ENCODE results near the gene SEMA4G.

Gene SEMA4G

DNA sequence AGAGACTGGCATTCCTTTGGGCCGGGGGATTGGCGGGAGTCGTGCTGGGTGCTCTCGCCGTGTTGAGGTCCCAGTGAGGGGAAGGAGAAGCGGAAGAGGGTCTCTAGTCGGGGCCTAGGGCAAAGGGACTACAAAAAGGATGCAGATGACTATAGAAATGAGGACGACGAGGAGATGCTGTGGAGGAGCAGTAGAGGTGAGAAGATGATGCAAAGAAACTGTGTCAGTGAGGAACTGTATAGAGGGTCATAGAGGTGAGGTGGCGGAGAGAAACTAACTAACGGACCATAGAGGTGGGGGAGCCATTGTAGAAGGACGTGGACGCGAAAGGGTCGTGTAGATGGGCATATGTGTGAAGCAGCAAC, 18.4 kb downstream of the SEMA4G start:
- TF ChIP-seq, protein P1, sequence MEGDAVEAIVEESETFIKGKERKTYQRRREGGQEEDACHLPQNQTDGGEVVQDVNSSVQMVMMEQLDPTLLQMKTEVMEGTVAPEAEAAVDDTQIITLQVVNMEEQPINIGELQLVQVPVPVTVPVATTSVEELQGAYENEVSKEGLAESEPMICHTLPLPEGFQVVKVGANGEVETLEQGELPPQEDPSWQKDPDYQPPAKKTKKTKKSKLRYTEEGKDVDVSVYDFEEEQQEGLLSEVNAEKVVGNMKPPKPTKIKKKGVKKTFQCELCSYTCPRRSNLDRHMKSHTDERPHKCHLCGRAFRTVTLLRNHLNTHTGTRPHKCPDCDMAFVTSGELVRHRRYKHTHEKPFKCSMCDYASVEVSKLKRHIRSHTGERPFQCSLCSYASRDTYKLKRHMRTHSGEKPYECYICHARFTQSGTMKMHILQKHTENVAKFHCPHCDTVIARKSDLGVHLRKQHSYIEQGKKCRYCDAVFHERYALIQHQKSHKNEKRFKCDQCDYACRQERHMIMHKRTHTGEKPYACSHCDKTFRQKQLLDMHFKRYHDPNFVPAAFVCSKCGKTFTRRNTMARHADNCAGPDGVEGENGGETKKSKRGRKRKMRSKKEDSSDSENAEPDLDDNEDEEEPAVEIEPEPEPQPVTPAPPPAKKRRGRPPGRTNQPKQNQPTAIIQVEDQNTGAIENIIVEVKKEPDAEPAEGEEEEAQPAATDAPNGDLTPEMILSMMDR (IDR thresholded peaks at IDR 0.05; ENCODE audit: low read length) = no peak
- TF ChIP-seq EZH2phosphoT487 (IDR thresholded peaks at IDR 0.05; ENCODE audit: low read length) = no peak
- no peak for TF ChIP-seq EZH2 (optimal IDR thresholded peaks at IDR 0.05; ENCODE audit: low read depth, low read length)
- Histone ChIP-seq H3K9ac (ENCODE audit: low read length) (peak overlapping the region; percentile 83), H3K9me3 (replicated peaks; ENCODE audit: insufficient read depth, low read length) (no peaks in the 10 kb centered on the region), H2AFZ (ENCODE audit: low read length) (peak overlapping the region; percentile 100), H3K4me3 (ENCODE audit: low read length) (peak overlapping the region; percentile 100), H3K4me1 (ENCODE audit: low read length) (peaks cover 21% of the 10 kb centered on the region), H3F3A (ENCODE audit: insufficient read depth, low read length) (0 out of 2 replicates have a peak, but pooled peaks cover 4% of the 10 kb centered on the region), H3K4me2 (ENCODE audit: low read depth, low read length) (peak overlapping the region; percentile 99), H3K27ac (ENCODE audit: low read length) (peak overlapping the region; percentile 67; the same call in 1 of the 2 replicates), H3K36me3 (replicated peaks; ENCODE audit: insufficient read depth, low read length) (peaks cover 8% of the 10 kb centered on the region; the same call in 1 of the 2 replicates), H3K9me2 (replicated peaks; ENCODE audit: insufficient read depth, low read length) (no peaks in the 10 kb centered on the region), H3K79me2 (ENCODE audit: low read length) (peaks cover 58% of the 10 kb centered on the region), H3K27me3 (replicated peaks; ENCODE audit: insufficient read depth, low read length) (no peaks in the 10 kb centered on the region), H4K20me1 (ENCODE audit: insufficient read depth, low read length) (no peaks in the 10 kb centered on the region)
- DNase-seq = peak; percentile 5

- peaks cover 58% of the 10 kb centered on the region for H3K79me2 ChIP-seq (ENCODE audit: low read length)
- TF ChIP-seq EZH2 (optimal IDR thresholded peaks at IDR 0.05; ENCODE audit: low read depth, low read length) (no peak), EZH2phosphoT487 (IDR thresholded peaks at IDR 0.05; ENCODE audit: low read length) (no peak)
- TF ChIP-seq, protein P1 (IDR thresholded peaks at IDR 0.05; ENCODE audit: low read length) = no peak
- H3K9me3 ChIP-seq (replicated peaks; ENCODE audit: insufficient read depth, low read length) = no peaks in the 10 kb centered on the region
- peak; percentile 2 for DNase-seq
- H3K4me3 ChIP-seq (ENCODE audit: low read length) = peak overlapping the region; percentile 100
- H3K9ac ChIP-seq (ENCODE audit: low read length) = peak overlapping the region; percentile 83
- H3K27me3 ChIP-seq (replicated peaks; ENCODE audit: insufficient read depth, low read length) = no peaks in the 10 kb centered on the region
- peaks cover 8% of the 10 kb centered on the region; the same call in 1 of the 2 replicates for H3K36me3 ChIP-seq (replicated peaks; ENCODE audit: insufficient read depth, low read length)
- no peak overlapping the region for H3K27ac ChIP-seq (ENCODE audit: low read length)
- 0 out of 2 replicates have a peak, but pooled peaks cover 4% of the 10 kb centered on the region for H3F3A ChIP-seq (ENCODE audit: insufficient read depth, low read length)
- no peaks in the 10 kb centered on the region for H4K20me1 ChIP-seq (ENCODE audit: insufficient read depth, low read length)
- peak overlapping the region; percentile 99 for H3K4me2 ChIP-seq (ENCODE audit: low read depth, low read length)
- H2AFZ ChIP-seq (ENCODE audit: low read length) = no peak overlapping the region
- no peaks in the 10 kb centered on the region for H3K9me2 ChIP-seq (replicated peaks; ENCODE audit: insufficient read depth, low read length)
- peaks cover 21% of the 10 kb centered on the region for H3K4me1 ChIP-seq (ENCODE audit: low read length)
Measured at GRCh38 chr10:100988166-100988565, 18.9 kb downstream of the SEMA4G start.

DNA sequence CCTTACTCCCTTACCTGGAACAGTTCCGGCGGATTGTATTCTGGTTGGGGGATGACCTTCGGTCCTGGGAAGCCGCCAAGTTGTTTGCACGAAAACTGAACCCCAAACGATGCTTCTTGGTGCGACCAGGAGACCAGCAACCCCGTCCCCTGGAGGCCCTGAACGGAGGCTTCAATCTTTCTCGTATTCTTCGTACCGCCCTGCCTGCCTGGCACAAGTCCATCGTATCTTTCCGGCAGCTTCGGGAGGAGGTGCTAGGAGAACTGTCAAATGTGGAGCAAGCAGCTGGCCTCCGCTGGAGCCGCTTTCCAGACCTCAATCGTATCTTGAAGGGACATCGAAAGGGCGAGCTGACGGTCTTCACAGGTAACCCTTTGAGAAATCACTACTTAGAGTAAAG, 19.8 kb downstream of the SEMA4G start:
- Histone ChIP-seq H3K9ac (ENCODE audit: low read length) (no peak overlapping the region), H3K27ac (ENCODE audit: low read length) (no peak overlapping the region), H3K4me3 (ENCODE audit: low read length) (no peak overlapping the region), H3K9me3 (replicated peaks; ENCODE audit: insufficient read depth, low read length) (no peaks in the 10 kb centered on the region), H3K4me2 (ENCODE audit: low read depth, low read length) (peak overlapping the region; percentile 99; the same call in 1 of the 2 replicates), H4K20me1 (ENCODE audit: insufficient read depth, low read length) (no peaks in the 10 kb centered on the region), H3K4me1 (ENCODE audit: low read length) (peaks cover 21% of the 10 kb centered on the region), H3F3A (ENCODE audit: insufficient read depth, low read length) (peaks cover 11% of the 10 kb centered on the region; the same call in 1 of the 2 replicates), H3K27me3 (replicated peaks; ENCODE audit: insufficient read depth, low read length) (no peaks in the 10 kb centered on the region), H3K36me3 (replicated peaks; ENCODE audit: insufficient read depth, low read length) (peaks cover 8% of the 10 kb centered on the region; the same call in 1 of the 2 replicates), H3K79me2 (ENCODE audit: low read length) (peaks cover 58% of the 10 kb centered on the region), H2AFZ (ENCODE audit: low read length) (no peak overlapping the region), H3K9me2 (replicated peaks; ENCODE audit: insufficient read depth, low read length) (no peaks in the 10 kb centered on the region)
- DNase-seq = peak; percentile 0
- TF ChIP-seq EZH2 (optimal IDR thresholded peaks at IDR 0.05; ENCODE audit: low read depth, low read length) (no peak), EZH2phosphoT487 (IDR thresholded peaks at IDR 0.05; ENCODE audit: low read length) (no peak)
- TF ChIP-seq, protein P1 (IDR thresholded peaks at IDR 0.05; ENCODE audit: low read length) = no peak
